Neural progenitor cell (in vitro differentiated cells): ENCODE data around the gene ABCA5. TPM values are rescaled to one million over a fixed set of nuclear protein-coding genes. Genes with fewer than 3 reads are reported as not detected.

Experiments used
- DNase-seq: peaks from one replicate; pipeline ENCODE4 v3.0.0-alpha.2; 2016; ENCODE audit warnings: low spot score
- H2AFZ ChIP-seq: fragments of 200-600 bp; sonication (generic); replicated peaks from 2 replicates; pipeline ENCODE4 v1.6.1; 2016; ENCODE audit warnings: antibody characterized with exemption
- H3F3A ChIP-seq: fragments of 200-600 bp; sonication (generic); 2 replicates; pipeline ENCODE4 v1.6.1; 2016; ENCODE audit warnings: antibody characterized with exemption, low read depth
- H3K27ac ChIP-seq: fragments of 200-600 bp; sonication (generic); 2 replicates; pipeline ENCODE4 v1.5.1; 2016; ENCODE audit warnings: mild to moderate bottlenecking
- H3K27me3 ChIP-seq: fragments of 200-600 bp; sonication (generic); 2 replicates; pipeline ENCODE4 v1.6.1; 2016; ENCODE audit warnings: mild to moderate bottlenecking, moderate library complexity
- H3K36me3 ChIP-seq: fragments of 200-600 bp; sonication (generic); 2 replicates; pipeline ENCODE4 v1.5.1; 2016
- H3K4me1 ChIP-seq: fragments of 200-600 bp; sonication (generic); 2 replicates; pipeline ENCODE4 v1.6.1; 2016; ENCODE audit warnings: mixed run types
- H3K4me2 ChIP-seq: fragments of 200-600 bp; sonication (generic); 2 replicates; pipeline ENCODE4 v1.6.1; 2016
- H3K4me3 ChIP-seq: fragments of 200-600 bp; sonication (generic); 2 replicates; pipeline ENCODE4 v1.5.1; 2016
- H3K79me2 ChIP-seq: fragments of 200-600 bp; sonication (generic); 2 replicates; pipeline ENCODE4 v1.6.1; 2016; ENCODE audit warnings: low read depth
- H3K9ac ChIP-seq: fragments of 200-600 bp; sonication (generic); 2 replicates; pipeline ENCODE4 v1.6.1; 2016
- H3K9me3 ChIP-seq: fragments of 200-600 bp; sonication (generic); 2 replicates; pipeline ENCODE4 v1.5.1; 2016; ENCODE audit warnings: low read depth
- H4K20me1 ChIP-seq: fragments of 200-600 bp; sonication (generic); 2 replicates; pipeline ENCODE4 v1.6.1; 2016; ENCODE audit warnings: low read depth
- H3K27ac Mint-ChIP-seq: 3 replicates; pipeline ENCODE4 v1.8.0; 2021; ENCODE audit warnings: mixed read lengths
- H3K27me3 Mint-ChIP-seq: 2 replicates; pipeline ENCODE4 v1.8.0; 2022; ENCODE audit warnings: low read depth, mild to moderate bottlenecking, inconsistent platforms, moderate library complexity, mixed read lengths; ENCODE audit not compliant: insufficient read depth
- H3K36me3 Mint-ChIP-seq: 3 replicates; pipeline ENCODE4 v1.8.0; 2021; ENCODE audit warnings: mixed read lengths
- H3K4me1 Mint-ChIP-seq: 3 replicates; pipeline ENCODE4 v1.8.0; 2021; ENCODE audit warnings: mixed read lengths
- H3K4me3 Mint-ChIP-seq: 3 replicates; pipeline ENCODE4 v1.8.0; 2021; ENCODE audit warnings: mild to moderate bottlenecking, moderate library complexity, mixed read lengths
- H3K9me3 Mint-ChIP-seq: 3 replicates; pipeline ENCODE4 v1.8.0; 2020; ENCODE audit warnings: mixed read lengths
- CTCF ChIP-seq: fragments of 200-600 bp; sonication (generic); IDR thresholded peaks from 2 replicates; pipeline ENCODE4 v1.5.1; 2017; ENCODE audit warnings: antibody characterized with exemption, mild to moderate bottlenecking
- EZH2 ChIP-seq: fragments of 200-600 bp; sonication (generic); IDR thresholded peaks from 2 replicates; pipeline ENCODE4 v1.6.1; 2017; ENCODE audit warnings: antibody characterized with exemption, mild to moderate bottlenecking, moderate library complexity
- EZH2phosphoT487 ChIP-seq: fragments of 200-600 bp; sonication (generic); IDR thresholded peaks from 2 replicates; pipeline ENCODE4 v1.6.1; 2017; ENCODE audit warnings: antibody characterized with exemption
- total RNA-seq: library from RNA; depleted of rRNA; stranded (reverse); fragments of >200 nt; gene quantifications from 2 replicates; pipeline ENCODE4 v1.2.3, GENCODE V29; 2015; ENCODE audit warnings: low replicate concordance

The ABCA5 gene
- total RNA-seq, 1 donor from 2014 or later: 35.1 TPM

GRCh38 chr17:69358688-69359596 lies 32.0 kb upstream of the ABCA5 start:
- Histone ChIP-seq H3K4me3 (no peak overlapping the region), H3K79me2 (no peaks in the 10 kb centered on the region)

GRCh38 chr17:69357701-69358100 lies 30.8 kb upstream of the ABCA5 start:
- peaks cover 3% of the 10 kb centered on the region for H3K4me1 Mint-ChIP-seq
- no peak overlapping the region for H3K27ac Mint-ChIP-seq
- no peak overlapping the region for H3K9ac ChIP-seq

More at GRCh38 chr17:69358688-69359596, 32.0 kb upstream of the ABCA5 start:
- Histone ChIP-seq H3F3A (no peaks in the 10 kb centered on the region), H3K4me1 (no peaks in the 10 kb centered on the region), H3K9me3 (no peaks in the 10 kb centered on the region), H3K27ac (no peak overlapping the region), H3K4me2 (no peak overlapping the region), H3K9ac (no peak overlapping the region), H2AFZ (no peak overlapping the region), H3K27me3 (no peaks in the 10 kb centered on the region), H3K36me3 (no peaks in the 10 kb centered on the region), H4K20me1 (no peaks in the 10 kb centered on the region)
- TF ChIP-seq CTCF: peak; percentile 57
- no peak for TF ChIP-seq EZH2phosphoT487
- DNase-seq: peak; percentile 61
- peaks cover 2% of the 10 kb centered on the region for H3K27me3 Mint-ChIP-seq
- peaks cover 3% of the 10 kb centered on the region for H3K4me1 Mint-ChIP-seq
- H3K36me3 Mint-ChIP-seq: no peaks in the 10 kb centered on the region
- H3K4me3 Mint-ChIP-seq: no peak overlapping the region
- H3K27ac Mint-ChIP-seq: no peak overlapping the region
- H3K9me3 Mint-ChIP-seq: no peaks in the 10 kb centered on the region

GRCh38 chr17:69356625-69357024 lies 29.7 kb upstream of the ABCA5 start:
- no peak for DNase-seq

More at GRCh38 chr17:69357701-69358100, 30.8 kb upstream of the ABCA5 start:
- H3K27me3 ChIP-seq: no peaks in the 10 kb centered on the region
- H3K36me3 ChIP-seq: no peaks in the 10 kb centered on the region
- no peak overlapping the region for H3K4me3 ChIP-seq
- peaks cover 2% of the 10 kb centered on the region for H3K27me3 Mint-ChIP-seq
- DNase-seq: no peak
- no peaks in the 10 kb centered on the region for H3F3A ChIP-seq
- H3K36me3 Mint-ChIP-seq: no peaks in the 10 kb centered on the region
- no peak overlapping the region for H2AFZ ChIP-seq
- H4K20me1 ChIP-seq: no peaks in the 10 kb centered on the region
- no peaks in the 10 kb centered on the region for H3K9me3 ChIP-seq
- H3K79me2 ChIP-seq: no peaks in the 10 kb centered on the region
- TF ChIP-seq EZH2phosphoT487: no peak
- no peak for TF ChIP-seq EZH2
- no peak for TF ChIP-seq CTCF
- no peaks in the 10 kb centered on the region for H3K4me1 ChIP-seq
- no peak overlapping the region for H3K27ac ChIP-seq
- H3K4me2 ChIP-seq: no peak overlapping the region
- no peak overlapping the region for H3K4me3 Mint-ChIP-seq
- H3K9me3 Mint-ChIP-seq: no peaks in the 10 kb centered on the region

More at GRCh38 chr17:69356625-69357024, 29.7 kb upstream of the ABCA5 start:
- H3F3A ChIP-seq: no peaks in the 10 kb centered on the region
- Mint-ChIP-seq H3K27me3 (peaks cover 2% of the 10 kb centered on the region), H3K9me3 (no peaks in the 10 kb centered on the region), H3K27ac (no peak overlapping the region), H3K4me1 (no peaks in the 10 kb centered on the region), H3K36me3 (no peaks in the 10 kb centered on the region), H3K4me3 (no peak overlapping the region)
- no peak overlapping the region for H3K4me2 ChIP-seq
- no peaks in the 10 kb centered on the region for H3K36me3 ChIP-seq
- no peaks in the 10 kb centered on the region for H3K27me3 ChIP-seq
- H3K9ac ChIP-seq: no peak overlapping the region
- no peak overlapping the region for H3K4me3 ChIP-seq
- H3K4me1 ChIP-seq: no peaks in the 10 kb centered on the region
- H3K9me3 ChIP-seq: no peaks in the 10 kb centered on the region
- no peaks in the 10 kb centered on the region for H3K79me2 ChIP-seq
- H2AFZ ChIP-seq: no peak overlapping the region
- no peaks in the 10 kb centered on the region for H4K20me1 ChIP-seq
- no peak for TF ChIP-seq EZH2phosphoT487
- no peak for TF ChIP-seq EZH2
- no peak for TF ChIP-seq CTCF
- no peak overlapping the region for H3K27ac ChIP-seq
